ENCODE measurements around the gene PEPD.

PEPD gene

DNA sequence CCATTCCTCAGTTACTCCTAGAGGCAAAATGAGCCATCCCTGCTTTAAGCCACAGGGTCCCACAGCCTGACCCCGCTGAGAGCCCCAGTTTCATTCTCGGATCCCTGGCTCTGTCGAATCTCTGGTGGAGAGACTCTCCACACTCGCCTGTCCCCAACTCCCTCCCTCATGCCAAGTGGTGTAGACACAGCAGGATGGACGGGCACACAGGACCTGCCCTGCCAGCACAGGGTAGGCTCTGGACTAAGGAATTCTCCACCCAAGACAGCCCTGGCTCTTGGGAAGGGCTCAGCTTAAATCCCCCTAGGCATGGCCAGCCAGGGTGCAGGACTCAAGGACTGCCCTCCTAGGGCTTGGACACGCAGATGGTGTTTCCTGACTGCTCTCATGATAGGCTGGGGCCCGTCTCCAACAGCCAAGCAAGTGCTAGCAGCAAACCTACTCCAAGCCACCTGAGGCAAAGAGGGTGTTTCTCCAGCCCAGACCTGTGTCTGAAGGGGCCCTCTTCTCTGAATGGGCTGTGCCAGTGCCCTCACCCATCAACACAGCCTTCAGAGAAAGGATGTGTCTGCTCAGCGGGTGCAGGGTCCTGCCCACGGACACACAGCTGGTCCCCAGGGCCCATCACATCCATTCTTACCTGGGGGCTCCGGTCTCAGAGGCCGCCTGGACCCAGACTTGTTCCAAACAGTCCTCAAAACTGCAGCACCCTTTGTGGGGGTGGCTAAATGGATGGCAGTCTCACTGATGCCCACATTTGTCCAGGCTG is 65.3 kb downstream of the PEPD start:
- no peak for DNase-seq

DNA sequence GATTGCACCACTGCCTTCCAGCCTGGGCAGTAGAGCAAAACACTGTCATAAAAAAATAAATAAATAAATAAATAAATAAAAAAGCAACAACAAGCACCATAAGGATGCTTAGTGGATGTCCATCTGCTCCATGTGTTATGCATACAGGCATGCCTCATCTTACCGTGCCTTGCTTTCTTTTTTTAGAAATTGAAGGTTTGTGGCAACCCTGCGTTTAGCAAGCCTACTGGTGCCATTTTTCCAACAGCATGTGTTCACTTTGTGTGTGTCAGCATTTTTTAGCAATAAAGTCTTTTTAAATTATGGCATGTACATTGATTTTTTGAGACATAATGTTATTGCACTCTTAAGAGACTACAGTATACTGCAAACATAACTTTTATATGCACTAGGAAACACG is 68.3 kb downstream of the PEPD start:
- DNase-seq = no peak

DNA sequence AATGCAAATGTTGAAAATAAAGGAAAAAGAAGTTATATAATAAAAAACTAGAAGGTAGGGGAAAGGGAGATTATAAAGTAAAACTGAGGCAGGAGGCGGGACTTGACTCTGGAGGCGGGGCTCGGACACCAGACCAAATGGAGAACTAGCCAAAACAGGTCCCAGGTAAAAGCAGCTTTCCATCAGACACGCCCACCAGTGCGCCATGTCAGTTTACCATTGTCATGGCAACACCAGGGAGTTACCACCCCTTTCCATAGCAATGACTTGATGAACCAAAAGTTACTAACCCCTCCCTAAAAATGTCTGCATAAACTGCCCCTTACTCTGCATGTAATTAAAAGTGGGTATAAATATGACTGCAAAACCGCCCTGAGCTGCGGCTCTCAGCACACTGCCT is 70.9 kb downstream of the PEPD start:
- DNase-seq = no peak

DNA sequence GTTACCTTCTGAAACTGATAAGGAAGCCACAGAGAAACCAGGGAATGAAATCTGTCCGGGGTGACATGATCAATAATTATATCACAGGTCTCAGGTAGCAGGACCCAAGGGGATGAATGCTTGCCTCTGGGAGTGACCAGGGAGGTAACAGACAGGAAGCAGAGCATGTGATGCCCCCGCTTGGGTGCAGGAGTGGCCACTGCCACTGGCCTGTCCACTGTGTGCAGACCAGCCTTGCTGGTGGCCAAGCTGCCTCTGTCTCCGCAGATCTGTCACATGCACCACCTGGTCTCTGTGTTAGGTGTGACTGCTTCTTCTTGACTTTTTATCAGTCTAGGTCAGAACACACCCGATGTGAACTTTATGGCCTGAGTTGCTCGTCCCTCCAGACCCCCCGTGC is 71.8 kb downstream of the PEPD start:
- DNase-seq = no peak

DNA sequence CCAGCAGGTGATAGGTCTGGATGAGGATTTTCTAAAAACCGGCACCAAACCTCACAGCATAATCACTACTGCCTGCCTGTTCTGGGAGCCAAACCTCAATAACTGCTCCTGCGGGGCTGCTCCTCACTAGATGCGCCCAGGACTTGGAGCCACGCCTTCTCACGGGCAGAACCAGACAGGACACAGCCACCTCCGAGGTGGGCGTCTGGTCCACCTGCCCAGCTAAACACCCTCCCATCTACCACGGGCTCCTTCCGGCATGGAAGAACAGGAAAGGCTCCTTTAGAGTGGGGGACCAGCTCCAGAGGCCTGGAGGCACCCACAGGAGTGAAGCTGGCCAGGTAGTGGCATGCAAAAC is 73.5 kb downstream of the PEPD start:
- no peak for DNase-seq

DNA sequence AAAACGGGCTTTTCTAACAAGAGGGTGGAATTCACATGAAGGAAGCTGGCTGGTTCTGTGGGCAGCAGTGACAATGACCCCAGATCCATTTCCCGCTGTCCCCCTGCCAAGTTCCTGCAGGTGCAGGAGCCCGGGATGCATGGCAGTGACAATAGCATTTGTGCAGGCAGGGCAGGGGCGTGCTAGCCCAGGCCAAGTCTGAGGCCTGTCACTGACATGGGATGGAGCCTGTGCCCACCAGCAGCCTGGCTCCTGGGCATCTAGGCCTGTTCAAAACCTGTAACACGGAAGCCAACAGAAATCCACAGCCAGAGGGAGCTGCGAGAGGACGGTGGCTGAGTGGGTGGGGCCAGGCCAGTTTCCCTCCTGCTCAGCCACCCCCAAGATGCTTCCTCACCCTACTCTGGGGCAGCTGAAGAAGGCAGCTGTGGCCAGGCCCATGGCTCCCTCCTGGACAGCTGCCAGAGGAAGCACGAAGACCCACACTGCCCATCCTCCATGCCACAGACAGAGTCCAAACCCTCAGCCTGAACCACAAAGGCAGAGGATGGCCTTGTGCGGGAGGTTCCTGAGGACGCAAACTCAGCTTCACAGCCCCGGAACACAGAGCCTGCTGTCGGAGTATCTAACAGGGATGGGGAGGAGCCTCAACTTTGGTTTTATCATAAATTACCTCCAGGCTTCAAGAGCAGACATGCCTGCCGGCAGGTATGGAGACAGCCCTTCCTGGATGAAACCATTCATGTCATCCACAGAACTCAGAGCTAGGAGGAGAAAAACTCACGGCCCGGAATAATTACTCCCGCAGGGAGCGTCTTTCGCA is 74.0 kb downstream of the PEPD start:
- DNase-seq = peak in 1 of 3 experiments; percentile 1

DNA sequence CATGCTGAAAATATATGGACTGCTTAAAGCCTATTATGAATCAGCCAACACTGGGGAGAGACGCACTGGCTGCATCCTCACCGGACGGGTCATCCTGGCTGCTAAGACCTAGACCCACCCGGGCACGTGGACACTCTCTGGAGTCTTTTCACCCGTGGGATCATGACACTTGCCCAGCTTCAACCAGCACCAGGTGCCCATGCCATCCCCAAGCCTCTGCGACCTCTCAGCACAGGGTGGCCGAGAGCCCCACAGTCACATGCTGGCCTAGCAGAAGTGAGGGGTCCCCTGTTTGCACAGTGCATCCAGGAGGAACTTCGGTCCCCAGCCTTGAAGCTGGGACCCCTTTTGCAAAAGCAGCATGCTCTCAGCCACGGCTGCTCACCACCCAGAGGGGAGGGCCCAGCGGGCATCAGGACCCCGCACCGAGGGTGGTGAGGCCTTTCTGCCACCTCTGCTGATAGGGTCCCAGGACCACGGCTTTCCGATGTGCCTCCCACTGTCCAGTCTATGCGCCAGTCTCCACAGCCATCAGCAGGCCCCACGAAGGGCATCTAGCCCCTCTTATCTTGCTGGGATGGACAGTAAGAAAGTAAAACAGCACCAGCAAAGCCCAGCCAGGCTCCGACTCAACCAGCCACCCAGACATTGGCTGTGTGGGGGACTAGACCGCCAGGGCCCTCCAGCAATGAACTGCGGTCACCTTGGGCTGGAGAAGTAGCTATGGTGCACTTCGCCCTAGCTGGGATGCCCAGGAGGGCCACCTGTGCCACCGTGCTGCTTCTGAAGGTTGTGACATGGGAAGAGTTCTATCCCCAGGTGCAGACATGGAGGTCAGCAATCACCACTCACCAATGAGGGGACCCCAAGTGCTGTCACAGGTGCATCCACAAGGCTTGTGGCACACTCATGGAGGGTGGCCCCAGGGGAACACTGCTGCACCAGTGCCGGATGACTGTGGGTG is 75.0 kb downstream of the PEPD start:
- no peak for DNase-seq

DNA sequence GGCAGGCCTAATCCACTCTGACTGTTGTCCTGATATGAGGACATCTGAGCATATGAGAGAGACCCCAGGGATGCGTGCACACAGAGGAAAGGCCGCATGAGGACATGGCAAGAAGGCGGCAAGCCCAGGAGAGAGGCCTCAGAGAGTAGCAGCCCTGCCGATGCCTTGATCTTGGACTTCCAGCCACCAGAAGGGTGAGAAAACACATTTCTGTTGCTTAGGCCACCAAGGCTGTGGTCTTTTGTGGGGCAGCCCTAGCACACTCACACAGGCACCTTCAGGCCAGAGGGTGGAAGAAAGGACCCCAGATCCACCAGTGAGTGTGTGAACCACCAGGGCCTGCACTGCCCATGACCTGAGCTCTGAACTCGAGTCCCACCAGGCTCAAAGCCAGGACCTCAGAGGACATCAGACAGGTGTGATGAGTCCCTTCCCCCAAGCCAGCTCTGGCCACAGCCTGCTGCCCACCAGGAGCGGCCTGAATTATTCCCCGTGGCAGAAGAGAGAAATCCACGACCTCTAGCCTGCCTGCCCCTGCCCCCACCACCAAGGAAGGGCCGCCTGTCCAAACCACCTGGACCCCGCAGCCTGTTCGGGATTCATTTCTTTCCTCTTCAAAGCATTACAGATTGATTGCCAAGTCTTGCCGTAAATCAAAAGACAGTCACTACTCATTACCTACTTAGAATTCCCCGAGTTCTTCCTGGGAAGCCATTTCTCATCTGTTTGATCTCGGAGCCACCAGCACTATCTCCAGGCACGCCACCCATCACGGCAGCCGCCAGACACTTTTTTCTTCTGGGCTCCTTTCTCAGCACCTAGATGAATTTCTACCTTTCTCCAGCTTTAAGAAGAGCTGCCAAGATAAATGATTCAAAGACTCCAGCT is 75.9 kb downstream of the PEPD start:
- DNase-seq = no peak

DNA sequence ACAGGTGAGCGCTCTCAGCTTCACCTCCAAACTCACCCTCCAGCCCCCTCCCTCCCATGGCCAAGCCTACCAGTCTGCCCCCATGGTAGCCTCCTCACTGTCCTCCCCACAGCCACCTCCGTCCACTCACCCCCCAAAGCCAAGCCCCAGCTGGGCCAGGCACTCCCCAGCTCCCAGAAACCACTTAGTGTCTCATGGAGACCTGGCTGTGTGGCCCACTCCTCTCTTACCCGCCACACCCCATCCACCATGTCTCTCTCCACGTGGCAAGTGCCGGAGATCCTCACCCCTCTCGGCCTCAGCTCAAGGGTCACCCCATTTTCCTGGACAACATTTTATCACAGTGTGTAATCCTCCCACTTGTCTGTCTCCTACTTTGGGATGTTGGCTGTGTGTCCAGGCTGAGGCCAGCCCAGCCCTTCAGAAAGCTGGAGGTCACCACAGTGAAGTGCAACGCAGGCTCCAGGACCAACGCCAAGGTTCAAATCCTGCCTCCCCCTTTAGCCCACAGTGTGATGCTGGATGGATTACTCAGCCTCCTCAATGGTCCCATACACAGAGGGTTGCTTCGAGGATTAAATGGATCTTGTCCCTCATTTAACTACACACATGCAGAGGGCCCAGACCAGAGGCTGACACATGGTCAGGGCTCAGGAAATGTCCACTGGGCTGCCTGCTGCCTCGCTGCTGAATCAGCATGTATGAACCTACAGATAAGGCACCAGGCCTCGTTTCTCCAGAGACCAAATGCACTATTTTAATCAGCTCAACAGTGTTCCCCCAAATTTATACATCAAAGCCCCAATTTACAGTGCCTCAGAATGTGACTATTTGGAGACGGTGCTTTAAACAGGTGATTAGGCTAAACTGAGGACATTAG is 76.8 kb downstream of the PEPD start:
- DNase-seq = no peak

DNA sequence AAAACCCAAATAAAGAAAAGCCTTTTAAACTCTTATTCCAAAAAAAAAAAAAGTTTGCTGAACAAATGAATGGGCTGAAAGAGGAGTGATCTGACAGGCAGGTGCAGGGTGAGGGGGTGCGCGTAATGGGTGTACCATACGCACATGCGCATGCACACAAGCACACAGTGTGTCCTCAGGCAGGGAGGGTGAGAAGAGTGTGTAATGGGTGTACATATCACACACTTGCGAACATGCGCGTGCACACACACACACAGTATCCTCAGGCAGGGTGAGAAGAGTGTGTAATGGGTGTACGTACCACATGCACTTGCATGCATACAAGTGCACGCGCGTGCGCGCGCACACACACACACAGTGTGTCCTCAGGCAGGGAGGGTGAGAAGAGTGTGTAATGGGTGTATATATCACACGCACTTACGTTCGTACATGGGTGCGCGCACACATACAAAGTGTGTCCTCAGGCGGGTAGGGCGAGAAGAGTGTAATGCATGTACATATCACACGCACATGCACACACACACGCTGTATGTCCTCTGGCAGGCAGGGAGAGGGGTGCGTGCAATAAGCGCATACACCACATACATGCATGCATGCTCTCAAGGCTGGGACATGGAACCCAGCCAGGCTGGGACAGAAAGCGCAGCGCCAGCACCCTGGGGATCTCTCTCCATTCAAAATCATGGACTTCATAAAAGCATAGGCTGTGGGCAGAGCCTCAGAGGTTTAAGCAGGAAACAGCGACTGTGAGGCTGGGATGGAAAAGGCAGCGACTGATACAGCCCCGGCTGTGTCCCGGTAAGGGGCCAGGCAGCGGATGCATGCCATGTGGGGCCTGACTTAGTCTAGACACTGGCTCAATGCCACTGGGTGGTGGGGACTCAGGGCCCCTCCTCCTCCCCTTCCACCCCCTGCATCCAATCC is 77.7 kb downstream of the PEPD start:
- DNase-seq = no peak

DNA sequence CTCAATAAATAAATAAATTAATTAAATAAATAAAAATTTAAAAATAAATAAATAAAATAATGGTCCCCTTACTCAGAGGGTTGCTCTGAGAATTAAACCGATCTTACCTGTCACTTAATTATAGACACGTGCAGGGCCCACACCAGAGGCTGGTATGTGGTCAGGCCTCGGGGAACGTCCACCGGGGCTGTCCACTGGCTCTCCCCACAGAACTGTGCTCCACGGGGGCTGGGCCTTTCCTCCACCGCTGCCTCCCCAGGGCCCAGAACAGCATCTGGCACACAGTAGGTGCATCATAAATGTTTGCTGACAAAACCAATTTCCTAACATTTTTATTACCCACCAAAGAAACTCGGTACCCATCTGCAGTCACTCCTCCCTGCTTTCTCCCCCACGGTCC is 78.9 kb downstream of the PEPD start:
- DNase-seq = no peak

DNA sequence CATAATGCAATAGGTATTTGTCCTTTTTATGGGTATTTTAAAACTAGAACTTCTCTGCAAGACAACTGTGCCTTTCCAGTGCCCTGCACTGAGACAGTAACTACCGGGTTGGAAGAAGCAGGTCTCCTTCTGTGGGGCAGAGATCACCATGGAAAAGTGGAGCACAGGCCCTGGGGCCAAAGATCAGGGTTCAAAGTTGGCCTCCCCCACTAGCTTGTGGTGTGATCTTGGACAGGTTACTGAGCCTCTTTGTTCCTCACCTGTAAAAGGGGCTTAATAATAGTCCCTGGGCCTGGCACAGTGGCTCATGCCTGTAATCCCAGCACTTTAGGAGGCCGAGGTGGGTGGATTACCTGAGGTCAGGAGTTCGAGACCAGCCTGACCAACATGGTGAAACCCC is 79.8 kb downstream of the PEPD start:
- no peak for DNase-seq

DNA sequence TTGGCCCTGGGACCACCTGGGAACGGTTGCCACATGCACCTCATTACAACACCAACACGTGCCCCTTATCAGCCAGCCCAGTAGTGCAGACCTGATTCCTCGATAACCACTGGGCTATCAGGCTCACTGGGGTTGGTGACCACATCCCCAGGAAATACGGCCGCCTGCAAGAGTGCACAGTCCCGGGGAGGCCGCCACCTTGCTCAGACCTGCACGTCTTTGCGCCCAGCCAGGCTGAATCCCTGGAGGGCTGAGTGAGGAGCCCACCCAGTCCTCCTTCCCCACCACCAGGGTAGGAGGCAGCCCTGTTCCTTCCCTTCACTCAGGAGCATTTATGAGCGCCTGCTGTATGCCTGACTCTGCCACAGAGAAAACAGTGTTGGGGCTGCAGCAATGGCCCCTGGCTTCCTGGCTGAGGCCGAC is 80.3 kb downstream of the PEPD start:
- no peak for DNase-seq

DNA sequence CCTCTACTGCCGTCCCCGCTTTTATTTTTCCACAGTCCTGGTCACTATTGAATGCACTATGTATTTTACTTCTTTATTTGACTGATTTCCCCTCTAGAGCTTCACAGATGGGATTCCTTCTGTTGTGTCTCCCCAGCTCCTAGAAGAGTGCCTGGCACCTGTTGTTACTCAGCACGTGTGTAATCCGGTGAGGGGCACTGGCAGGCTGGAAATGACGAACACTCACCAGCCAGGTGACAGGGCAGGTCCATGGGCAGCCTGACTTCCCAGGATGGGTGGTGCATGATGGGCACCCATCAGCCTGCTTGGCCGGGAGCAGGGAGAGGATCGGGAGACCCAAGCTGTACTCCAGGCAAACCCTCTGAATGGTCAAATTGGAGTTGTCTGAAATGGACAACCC is 80.9 kb downstream of the PEPD start:
- DNase-seq = no peak

DNA sequence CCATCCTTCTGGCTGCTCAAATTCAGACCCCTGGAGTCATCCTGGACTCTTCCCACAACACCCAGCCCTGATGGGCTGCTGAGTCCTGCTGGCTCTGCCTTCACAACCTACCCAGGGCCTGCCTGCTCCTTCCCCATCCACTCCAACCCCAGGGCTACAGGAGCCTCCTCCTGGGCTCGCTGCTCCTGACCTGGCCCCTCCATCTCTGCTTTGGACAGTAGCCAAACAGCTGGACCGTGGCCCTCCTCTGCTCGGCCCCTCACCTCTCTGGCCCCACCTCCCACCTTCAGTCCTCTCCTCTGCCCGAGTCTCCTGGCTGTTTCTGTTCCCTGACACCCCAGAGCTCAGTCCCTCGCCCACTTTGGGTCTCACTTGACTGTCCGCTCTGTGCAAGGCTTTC is 81.3 kb downstream of the PEPD start:
- no peak for DNase-seq

DNA sequence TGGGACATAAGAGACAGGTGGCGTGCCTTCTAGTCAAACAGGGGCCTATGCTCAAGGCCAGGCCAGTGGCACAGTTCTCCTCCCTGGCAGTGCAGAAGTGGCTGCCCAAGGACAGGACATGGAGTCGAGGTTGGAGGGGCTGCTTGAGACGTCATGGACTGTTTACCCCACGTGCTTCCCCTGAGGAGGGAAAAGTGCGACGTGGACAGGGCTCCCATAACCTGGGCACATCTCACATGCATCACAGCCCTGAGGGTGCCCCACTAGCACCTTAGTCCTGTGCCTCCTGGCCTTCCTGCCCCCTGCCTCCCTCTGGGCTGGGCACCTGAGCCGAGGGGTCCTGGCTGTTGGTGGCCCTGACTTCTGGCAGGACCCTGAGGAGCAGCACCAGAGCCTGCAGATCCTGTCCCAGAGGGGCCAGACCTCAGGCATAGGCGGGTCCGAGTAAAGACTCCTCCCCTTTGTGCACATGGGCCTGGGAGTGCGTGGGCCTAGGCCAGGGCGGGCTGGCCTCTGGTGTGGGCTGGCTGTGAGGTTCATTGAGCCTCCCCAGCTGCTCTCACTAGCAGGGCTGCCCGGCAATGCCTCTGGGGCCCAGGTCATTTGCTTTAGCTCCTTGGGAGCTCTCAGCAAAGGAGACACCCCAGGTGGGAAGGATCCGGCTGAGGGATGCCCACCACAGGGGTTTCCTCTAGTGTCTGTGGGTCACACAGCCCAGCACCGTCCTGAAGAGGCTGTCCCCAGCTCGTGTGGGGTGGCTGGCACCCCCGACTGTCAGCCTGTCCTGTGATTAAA is 82.4 kb downstream of the PEPD start:
- DNase-seq = no peak

DNA sequence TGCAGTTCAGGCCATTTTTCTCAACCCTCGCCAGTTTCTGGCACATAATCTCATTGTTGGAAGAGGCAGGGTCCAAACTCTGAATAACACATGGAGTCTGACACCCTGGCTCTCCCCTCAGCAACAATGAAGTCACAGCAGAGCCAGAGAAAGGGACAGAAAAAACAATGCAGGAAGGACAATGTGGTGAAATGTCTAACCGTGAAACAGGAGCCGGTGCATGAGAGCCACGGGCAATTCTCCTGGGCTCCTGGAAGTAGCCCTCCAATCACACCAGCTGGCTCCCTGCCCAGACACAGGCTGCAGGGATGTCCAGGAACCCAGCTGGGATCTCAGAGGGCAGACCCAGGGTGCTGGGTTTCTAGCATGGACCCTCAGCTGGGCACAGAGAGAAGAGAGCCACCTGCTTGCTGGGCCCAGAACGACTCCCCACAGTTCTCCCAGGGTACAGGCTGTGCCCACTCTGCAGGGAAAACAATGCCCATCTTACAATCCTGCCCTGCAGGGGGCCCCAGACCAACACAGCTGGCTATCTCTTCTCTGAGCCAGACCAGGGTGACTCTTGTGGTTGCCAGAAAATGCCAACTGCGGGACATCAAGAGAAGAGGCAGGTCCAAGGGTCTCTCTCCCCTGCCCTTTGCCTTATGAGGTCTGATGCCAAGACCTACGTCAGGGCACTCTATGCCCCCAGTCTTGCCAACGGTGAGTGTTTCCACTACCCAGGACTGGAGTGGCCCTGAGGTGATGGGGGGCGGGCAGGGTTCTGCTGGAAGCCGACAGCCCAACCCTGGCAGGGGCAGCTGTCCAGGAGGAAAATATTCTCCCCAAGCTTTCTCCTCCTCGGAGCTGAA is 83.5 kb downstream of the PEPD start:
- DNase-seq = peak; percentile 67 to 83 (median 70)

DNA sequence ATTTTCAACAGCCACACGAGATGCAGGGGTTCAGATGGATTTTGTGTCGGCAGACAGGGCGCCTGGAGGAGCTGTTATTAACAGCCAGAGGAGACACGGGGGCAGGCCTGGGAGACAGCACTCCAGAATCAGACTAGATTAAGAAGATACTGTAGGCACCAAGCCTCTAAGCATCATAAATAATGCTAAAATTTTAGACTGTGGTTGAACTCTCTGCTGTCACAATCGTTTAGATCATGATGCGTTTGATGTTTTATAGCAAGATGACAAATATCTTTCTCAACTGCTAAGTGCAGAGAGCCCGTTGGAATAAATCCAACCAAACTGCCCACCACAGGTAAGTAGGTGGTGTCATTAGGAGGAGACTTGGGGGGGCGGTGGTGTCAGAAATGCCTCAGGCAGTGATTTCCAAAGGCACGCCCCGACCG is 84.2 kb downstream of the PEPD start:
- DNase-seq = peak in 1 of 3 experiments; percentile 77

All from NCI-H1417 (cell line).